ENCODE measurements around the gene BCAS1. TPM values are rescaled to one million over a fixed set of nuclear protein-coding genes. Genes with fewer than 3 reads are reported as not detected.

BCAS1 gene
- total RNA-seq, 1 experiment from 2014 or later: 3.1 TPM

DNA sequence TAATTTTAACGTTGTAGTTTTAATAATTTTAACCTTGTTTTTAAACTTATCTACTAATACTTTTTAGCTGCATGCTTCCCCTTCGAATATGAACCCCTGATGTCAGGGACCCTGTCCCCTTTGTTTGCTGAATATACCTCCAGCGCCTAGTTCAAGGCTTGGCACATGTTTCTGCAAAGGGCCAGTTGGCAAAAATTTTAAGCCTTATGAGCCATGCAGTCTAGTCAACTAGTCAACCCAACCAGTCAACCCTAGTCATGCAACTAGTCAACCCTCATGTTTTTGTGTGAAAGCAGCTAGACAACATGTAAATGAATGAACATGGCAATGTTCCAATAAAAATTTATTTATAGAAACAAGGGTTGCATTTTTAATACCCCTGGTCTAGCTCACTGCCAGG lies 119.8 kb downstream of the BCAS1 start:
- BruUV-seq (replicated peaks): no TSS peak
- intact Hi-C loops (cut with micrococcal nuclease; ENCODE audit: unreplicated experiment): no loop called here

DNA sequence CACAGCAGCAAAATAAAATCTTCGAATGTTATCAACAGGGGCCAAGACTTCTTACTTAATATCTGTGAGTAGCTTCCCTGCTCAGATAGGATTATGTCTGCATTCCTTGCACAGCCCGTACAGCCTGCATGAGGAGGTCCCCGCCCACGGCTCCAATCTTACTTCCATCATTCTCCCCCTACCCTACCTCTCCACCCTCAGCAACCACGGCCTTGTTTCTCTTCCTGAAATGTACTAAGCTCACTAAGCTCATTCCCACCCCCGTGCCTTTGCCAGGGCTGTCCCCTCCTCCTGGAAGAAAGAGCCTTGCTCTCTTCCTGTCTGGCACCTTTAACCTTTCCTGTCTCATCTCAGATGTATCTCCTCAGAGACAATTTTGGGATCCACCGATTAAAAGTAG lies 120.4 kb downstream of the BCAS1 start:
- ATAC-seq (peak; percentile 40; the same call in 1 of the 2 replicates), DNase-seq (ENCODE audit: low read depth, low spot score) (no peak)
- Histone ChIP-seq H3K4me1 (ENCODE audit: control insufficient read depth, insufficient read depth, low read length) (peaks cover 19% of the 10 kb centered on the region), H3K27me3 (ENCODE audit: control insufficient read depth, insufficient read depth, low read length) (no peaks in the 10 kb centered on the region), H3K36me3 (ENCODE audit: control insufficient read depth, insufficient read depth, low read length) (no peaks in the 10 kb centered on the region), H3K4me3 (ENCODE audit: low read depth in 2 of 2, low read length in 2 of 2) (no peak overlapping the region), H3K9me3 (ENCODE audit: control insufficient read depth, insufficient read depth, low read depth, low read length) (no peaks in the 10 kb centered on the region), H3K27ac (ENCODE audit: low read length) (no peak overlapping the region; the same call in 1 of the 2 replicates)
- BruUV-seq (replicated peaks): no TSS peak
- intact Hi-C loops (cut with micrococcal nuclease; ENCODE audit: unreplicated experiment): no loop called here
- TF ChIP-seq POLR2AphosphoS5 (IDR thresholded peaks at IDR 0.05; ENCODE audit: low read depth, low read length) (no peak), TCF7L2 (IDR thresholded peaks at IDR 0.05; ENCODE audit: low read depth, low read length) (no peak), SIN3A (IDR thresholded peaks at IDR 0.05; ENCODE audit: borderline replicate concordance, insufficient read depth, low read depth, low read length) (no peak)
- TF ChIP-seq, protein P1, sequence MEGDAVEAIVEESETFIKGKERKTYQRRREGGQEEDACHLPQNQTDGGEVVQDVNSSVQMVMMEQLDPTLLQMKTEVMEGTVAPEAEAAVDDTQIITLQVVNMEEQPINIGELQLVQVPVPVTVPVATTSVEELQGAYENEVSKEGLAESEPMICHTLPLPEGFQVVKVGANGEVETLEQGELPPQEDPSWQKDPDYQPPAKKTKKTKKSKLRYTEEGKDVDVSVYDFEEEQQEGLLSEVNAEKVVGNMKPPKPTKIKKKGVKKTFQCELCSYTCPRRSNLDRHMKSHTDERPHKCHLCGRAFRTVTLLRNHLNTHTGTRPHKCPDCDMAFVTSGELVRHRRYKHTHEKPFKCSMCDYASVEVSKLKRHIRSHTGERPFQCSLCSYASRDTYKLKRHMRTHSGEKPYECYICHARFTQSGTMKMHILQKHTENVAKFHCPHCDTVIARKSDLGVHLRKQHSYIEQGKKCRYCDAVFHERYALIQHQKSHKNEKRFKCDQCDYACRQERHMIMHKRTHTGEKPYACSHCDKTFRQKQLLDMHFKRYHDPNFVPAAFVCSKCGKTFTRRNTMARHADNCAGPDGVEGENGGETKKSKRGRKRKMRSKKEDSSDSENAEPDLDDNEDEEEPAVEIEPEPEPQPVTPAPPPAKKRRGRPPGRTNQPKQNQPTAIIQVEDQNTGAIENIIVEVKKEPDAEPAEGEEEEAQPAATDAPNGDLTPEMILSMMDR (IDR thresholded peaks at IDR 0.05): no peak
- TF ChIP-seq, protein P2, sequence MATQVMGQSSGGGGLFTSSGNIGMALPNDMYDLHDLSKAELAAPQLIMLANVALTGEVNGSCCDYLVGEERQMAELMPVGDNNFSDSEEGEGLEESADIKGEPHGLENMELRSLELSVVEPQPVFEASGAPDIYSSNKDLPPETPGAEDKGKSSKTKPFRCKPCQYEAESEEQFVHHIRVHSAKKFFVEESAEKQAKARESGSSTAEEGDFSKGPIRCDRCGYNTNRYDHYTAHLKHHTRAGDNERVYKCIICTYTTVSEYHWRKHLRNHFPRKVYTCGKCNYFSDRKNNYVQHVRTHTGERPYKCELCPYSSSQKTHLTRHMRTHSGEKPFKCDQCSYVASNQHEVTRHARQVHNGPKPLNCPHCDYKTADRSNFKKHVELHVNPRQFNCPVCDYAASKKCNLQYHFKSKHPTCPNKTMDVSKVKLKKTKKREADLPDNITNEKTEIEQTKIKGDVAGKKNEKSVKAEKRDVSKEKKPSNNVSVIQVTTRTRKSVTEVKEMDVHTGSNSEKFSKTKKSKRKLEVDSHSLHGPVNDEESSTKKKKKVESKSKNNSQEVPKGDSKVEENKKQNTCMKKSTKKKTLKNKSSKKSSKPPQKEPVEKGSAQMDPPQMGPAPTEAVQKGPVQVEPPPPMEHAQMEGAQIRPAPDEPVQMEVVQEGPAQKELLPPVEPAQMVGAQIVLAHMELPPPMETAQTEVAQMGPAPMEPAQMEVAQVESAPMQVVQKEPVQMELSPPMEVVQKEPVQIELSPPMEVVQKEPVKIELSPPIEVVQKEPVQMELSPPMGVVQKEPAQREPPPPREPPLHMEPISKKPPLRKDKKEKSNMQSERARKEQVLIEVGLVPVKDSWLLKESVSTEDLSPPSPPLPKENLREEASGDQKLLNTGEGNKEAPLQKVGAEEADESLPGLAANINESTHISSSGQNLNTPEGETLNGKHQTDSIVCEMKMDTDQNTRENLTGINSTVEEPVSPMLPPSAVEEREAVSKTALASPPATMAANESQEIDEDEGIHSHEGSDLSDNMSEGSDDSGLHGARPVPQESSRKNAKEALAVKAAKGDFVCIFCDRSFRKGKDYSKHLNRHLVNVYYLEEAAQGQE (IDR thresholded peaks at IDR 0.05; ENCODE audit: insufficient read depth in 1 of 2, low read depth in 2 of 2, low read length in 1 of 2): no peak
- POLR2A ChIA-PET: no interaction called here
- in situ Hi-C loops (cut with HindIII; ENCODE audit: low pct_unique_long_range_greater_than_20kb, low sequenced_read_pairs): no loop called here
- CTCF ChIA-PET: no interaction called here

More for the DNA sequence above, 119.8 kb downstream of the BCAS1 start:
- no peak for TF ChIP-seq TCF7L2 (IDR thresholded peaks at IDR 0.05; ENCODE audit: low read depth, low read length)
- TF ChIP-seq, protein P2 (IDR thresholded peaks at IDR 0.05; ENCODE audit: insufficient read depth in 1 of 2, low read depth in 2 of 2, low read length in 1 of 2): no peak
- in situ Hi-C loops (cut with HindIII; ENCODE audit: low pct_unique_long_range_greater_than_20kb, low sequenced_read_pairs): no loop called here
- H3K4me3 ChIP-seq (ENCODE audit: low read depth in 2 of 2, low read length in 2 of 2): no peak overlapping the region
- H3K27me3 ChIP-seq (ENCODE audit: control insufficient read depth, insufficient read depth, low read length): no peaks in the 10 kb centered on the region
- ATAC-seq: no peak
- DNase-seq (ENCODE audit: low read depth, low spot score): no peak
- H3K36me3 ChIP-seq (ENCODE audit: control insufficient read depth, insufficient read depth, low read length): no peaks in the 10 kb centered on the region
- H3K27ac ChIP-seq (ENCODE audit: low read length): no peak overlapping the region
- peaks cover 19% of the 10 kb centered on the region for H3K4me1 ChIP-seq (ENCODE audit: control insufficient read depth, insufficient read depth, low read length)
- no peaks in the 10 kb centered on the region for H3K9me3 ChIP-seq (ENCODE audit: control insufficient read depth, insufficient read depth, low read depth, low read length)
- ChIA-PET POLR2A (no interaction called here), CTCF (no interaction called here)

Data from Panc1 (cell line).